ENCODE results near the gene TXNRD3.

TXNRD3 gene
- 1.6 to 12.3 (median 6.0) reads per million in 18 experiments for total RNA-seq

DNA sequence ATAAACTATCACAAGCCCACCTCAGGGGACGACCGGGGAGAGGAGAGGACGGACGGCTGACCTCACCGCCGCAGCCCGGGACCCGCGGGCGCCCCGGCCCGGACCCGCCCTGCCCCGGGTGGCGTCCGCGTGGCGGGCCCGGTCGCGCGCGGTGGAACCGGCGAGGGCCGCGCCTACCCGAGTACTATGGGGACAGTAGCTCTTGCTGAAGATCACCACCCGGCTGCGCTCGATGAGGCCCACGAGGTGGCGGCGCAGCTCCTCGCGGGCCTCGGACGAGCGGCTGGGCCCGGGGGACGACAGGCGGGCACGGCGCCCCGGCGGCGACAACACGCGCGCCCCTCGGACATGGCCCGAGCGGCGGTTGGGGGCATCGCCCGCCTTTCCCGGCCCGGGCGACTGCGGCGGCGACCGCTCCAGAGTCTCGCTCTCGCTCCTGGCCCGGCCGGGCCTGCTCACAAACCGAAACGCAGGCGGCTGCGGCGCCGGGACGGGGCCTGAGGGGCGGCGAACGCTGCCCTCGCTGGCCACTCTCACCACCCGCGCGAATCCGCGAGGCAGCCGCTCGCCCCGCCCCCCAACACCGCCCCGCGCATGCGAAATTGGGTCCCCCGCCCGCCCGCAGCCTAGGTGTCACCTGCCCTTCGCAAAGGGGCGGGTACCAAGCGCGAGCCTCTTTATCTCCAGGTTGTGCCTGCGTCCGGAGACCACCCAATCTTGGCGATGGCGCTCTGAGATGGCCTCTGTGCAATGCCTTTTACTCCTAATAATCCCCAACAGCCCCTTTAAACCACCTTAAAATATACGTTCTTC is at the start of gene TXNRD3:
Gene TXNRD3, minus strand, starts transcription at position 554 of the 813 bp plus-strand sequence.
- peak; percentile 37 to 78 for DNase-seq

DNA sequence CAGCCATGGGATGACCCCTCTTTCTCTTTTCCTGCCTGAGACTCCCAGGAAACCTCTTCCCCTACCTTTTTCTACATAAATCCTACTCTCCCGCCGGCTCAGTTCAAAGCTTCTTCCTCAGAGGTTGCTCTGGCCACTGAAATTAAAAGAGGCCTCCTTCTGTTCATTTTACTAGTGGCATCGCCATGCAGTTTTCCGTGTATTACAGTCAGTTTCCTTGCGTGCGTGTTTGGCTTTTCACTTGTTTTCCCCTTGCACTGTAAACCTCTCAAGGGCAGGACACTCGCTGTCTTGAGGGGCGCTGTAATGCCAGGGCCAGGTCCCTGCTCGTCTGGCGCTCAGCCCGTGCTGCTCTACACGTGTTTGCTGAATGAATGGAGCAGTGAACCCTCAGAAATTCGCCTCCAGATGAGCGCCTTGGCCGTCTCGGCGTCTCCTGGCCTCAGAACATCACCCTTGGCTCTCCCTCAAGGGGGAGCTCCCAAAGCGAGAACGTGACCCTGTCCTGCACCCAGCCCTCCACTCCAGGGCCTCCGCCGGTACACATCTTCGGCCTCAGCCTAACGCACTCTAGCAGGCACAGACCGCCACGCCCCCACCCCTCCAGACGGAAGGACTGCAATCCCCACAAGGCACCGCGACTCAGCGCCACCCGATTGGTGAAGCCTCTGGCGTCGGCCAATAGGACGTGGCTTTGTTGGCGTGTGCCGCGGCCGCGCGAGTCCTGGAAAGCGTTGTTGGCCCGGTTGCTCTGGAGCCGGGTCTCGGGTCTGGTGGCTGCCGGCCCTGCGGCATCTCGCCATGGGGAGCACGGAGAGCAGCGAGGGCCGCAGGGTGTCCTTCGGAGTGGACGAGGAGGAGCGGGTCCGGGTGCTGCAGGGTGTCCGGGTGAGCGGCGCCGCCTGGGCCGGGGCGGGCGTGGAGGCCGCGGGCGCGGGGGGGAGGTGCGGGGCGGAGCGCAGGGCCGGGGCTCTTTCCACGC is 48.9 kb upstream of the TXNRD3 start, which contains the start of gene CHCHD6:
Gene CHCHD6, plus strand, starts transcription at position 729 of the 982 bp plus-strand sequence. Its CDS starts 73 bp downstream, at position 802.
- DNase-seq = peak; percentile 95 to 96

DNA sequence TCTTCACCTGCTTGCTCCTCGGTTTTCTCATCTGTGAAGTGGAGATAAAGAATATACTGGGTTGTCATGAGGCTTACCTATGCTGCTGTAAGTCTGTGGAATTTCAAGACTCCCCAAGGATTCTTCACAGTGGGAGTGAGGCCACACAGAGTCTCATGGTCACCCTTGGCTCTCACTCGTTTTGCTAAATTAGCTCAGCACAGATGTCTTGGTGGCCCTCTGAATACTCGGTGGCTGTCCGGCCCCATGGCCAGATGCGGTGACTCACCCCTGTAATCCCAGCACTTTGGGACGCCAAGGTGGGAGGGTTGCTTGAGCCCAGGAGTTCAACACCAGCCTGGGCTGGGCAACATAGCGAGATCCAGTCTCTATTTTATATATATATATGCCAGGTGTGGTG is 44.1 kb upstream of the TXNRD3 start:
- no peak for DNase-seq

DNA sequence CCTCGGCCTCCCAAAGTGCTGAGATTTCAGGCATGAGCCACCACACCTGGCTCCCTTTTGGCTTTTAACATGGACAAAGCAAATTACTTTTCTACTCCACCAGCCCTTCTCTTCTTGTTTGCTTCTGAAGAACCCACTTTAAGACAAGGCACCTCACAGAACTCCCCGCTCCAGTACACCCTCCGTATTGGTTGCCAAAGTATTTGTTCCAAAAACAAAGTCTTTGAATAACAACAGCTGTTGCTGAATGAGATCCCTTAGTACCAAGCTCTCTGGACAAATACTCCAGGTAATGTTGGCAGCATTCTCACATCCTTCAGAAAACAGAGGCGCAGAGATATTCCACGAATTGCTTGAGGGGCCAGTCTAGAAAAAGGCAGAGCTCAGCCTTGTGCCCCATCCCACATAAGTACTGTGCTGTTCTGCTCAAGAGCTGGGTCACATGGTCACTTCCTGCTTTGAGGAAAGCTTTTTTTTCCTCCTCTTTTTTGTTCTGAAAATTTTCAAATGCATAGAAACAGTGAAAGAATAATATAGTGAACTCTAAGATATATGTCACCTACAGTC is 41.9 kb upstream of the TXNRD3 start:
- DNase-seq = no peak

DNA sequence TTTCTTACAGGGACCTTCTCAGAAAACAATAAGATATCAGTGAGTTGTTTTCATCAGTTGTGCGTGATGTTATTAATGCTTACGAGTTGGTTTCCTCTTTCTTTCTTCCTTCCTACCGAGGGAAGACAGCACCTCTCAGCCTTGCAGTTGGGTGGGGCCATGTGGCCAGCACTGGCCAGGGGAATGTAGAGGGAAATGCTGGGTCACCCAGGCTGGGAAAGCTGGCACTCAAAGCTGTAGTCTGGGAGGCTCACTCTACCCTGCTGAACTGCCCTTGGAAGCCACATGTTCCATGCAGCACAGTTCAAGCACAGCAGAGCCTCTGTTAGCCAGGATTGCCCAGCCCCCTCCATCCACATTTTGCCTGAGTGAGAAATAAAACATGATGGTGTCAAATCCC is 39.0 kb upstream of the TXNRD3 start:
- DNase-seq = no peak

DNA sequence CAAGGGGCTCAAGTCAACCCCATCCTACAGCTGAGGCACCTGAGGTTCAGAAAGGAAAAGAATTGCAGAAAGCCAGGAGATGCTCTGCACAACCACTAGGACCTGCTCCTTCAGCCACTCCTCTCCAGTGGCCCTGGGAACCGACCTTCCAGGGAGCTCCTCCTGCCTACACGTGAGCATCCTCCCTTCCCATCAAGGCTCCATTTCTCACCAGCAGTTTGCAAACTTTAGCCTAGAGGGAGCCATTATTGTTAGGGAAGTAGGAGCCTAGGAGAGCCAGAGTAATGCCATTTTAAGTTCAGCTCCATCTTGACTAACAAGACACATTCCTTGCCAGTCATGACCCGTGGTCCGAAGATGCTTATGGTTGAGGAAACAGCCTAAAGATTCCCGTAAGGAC is 37.9 kb upstream of the TXNRD3 start:
- DNase-seq = no peak

DNA sequence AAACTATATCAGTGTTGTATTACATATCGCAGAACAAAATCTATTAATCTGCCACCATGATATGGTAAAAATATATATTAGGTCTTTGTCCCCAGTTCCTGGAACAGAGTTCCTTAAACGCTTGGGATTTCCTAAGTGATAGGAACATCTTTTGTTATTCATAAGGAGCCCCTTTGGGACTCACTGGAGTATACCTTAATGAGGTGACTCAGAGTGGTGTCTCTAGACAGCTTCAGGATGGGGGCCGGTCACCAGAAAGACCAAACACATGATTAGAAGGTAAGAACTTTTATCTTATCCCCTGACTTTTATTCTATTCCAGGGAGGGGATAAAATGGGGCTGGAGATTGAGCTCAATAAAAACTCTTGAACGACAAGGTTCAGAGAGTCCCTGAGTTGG is 36.8 kb upstream of the TXNRD3 start:
- no peak for DNase-seq

DNA sequence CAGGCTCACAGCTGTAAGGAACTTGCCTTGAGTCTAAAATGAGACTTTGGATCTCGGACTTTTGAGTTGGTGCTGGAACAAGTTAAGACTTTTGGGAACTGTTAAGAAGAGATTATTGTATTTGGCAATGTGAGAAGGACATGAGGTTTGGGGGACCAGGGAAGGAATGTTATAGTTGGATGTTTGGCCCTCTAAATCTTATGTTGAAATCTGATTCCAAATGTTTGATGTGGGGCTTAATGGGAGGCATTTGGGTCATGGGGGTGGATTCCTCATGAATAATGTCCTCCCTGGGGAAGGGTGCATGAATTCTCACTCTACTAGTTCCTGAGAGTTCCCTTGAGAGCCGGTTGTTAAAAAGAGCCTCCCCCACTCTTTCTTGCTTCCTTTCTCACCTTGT is 30.6 kb upstream of the TXNRD3 start:
- no peak for DNase-seq

DNA sequence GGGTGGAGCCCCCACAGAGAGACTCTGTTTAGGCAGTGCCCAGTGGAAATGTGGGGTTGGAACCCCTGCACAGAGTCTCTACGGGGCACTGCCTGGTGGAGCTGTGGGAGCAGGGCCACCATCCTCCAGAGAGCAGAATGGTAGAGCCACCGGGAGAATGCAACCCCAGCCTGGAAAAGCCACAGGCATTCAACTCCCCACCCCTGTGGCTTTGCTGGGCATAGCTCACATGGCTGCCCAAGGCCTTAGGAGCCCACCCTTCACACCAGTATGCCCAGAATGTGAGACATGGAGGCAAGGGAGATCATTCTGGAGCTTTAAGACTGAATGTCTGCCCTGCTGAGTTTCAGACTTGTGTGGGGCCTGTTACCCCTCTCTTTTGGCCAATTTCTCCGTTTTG is 30.1 kb upstream of the TXNRD3 start:
- no peak for DNase-seq

DNA sequence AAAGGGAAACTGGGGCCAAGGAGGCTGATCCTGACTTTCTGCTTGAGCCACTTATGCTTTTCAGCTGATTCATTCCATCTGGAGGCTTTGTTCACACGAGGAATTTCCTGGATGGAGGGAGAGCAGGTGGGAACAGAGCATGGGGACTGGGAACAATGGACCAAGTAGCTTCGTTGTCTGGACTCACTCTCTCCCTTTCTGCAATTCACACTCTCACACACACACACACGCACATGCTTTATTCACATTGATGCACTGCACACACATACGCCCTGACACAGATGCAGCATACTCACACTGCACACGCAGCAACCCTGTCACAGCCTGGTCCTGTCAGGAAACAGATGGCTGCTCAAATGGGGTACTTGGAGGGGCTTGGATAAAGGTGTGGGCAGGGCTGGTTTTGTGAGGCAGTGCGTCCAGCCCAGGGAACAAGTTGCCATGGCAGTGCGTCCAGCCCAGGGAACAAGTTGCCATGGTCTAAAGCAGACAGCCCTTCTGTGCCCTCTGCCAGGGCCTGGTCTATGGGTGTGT is 29.4 kb upstream of the TXNRD3 start:
- DNase-seq = no peak

DNA sequence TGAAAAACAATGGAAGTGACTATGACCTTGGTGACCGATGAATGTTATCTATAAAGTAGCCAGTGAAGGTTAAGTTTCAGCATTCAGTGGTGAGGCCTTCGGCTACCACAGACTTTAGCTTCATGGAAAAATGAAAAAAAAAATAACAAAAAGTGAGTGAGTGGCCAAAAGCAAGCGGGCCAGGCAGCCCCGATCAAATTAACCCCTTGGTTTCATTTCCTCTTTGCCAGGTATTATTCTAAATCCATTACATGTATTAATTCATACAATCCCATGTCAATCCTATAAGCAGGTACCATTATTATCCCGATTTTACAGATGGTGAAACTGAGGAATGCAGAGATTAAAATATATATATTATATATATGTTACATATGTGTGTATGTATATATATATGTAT is 28.1 kb upstream of the TXNRD3 start:
- no peak for DNase-seq

DNA sequence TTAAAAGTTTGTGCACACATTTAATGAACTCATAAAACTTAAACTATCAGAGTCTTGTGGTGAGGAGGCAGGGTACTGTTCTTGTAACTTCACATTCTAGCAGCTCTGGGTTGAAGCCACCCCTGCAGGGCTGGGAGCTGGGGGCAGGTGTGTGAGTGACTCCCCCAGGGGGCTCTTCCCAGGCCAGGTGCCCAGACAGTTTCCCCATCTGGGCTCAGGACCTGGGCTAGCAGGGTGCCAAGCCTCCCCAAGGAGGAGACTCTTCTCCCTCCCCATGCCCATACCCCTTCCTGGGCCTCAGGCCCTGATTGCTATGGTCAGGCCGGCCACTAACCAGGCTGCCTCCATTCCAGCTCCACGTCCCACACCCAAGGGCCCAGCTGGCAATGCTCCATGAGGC is 27.1 kb upstream of the TXNRD3 start:
- no peak for DNase-seq

DNA sequence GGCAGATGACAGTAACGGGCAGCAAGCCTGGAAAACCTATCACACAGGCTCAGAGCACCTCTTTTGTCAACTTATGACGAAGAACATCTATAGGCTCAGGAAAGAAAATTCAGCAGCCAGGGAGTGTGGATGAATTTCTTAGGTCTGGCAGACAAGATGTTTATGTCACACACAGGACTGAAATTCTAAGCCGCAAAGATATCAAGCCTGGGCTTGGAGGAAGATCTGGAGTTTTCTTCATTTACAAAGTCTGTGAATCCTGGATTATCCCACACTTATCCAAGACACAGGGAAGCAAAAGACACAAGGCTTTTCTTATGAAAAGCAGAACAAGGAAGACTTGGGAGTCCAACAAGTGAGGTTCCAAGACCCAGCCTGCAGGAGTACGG is 25.7 kb upstream of the TXNRD3 start:
- DNase-seq = no peak

DNA sequence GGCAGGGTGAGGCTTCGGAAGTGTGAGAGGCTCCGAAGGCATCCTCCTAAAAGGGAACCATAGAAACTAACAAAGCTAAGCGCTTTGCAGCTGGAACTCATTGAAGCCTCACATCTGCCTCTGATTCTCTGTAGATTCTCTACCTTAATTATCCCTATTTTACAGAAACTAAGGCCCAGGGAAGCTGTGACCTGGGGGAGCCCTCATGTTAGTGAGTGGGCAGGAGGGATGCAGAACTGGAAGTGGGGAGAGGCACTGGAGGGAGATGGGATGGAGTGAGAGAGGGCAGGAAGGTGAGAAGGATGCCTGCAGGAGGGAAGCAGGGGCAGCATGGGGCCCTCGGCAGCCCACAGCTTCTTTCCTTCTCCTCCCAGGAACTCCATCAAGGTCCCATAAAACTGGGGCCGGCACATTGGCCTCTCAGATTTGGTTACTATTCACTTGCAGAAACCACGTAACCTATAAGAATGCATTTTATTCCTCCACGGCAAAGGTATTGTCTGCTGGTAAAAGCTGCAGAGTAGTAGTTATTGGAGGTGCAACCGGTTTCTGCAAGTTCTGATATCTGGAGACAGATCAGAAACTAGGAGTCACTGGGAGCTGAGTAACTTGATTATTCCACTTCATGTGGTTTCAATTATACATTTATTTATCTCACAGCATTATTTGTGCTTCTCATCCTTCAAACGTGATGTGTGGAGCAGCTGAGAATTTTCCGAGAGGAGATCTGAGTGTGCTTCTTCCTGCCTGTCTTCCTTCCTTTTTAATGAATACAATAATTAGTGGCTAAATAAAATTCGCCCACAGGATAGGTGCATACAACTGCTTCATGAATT is 25.1 kb upstream of the TXNRD3 start:
- no peak for DNase-seq

DNA sequence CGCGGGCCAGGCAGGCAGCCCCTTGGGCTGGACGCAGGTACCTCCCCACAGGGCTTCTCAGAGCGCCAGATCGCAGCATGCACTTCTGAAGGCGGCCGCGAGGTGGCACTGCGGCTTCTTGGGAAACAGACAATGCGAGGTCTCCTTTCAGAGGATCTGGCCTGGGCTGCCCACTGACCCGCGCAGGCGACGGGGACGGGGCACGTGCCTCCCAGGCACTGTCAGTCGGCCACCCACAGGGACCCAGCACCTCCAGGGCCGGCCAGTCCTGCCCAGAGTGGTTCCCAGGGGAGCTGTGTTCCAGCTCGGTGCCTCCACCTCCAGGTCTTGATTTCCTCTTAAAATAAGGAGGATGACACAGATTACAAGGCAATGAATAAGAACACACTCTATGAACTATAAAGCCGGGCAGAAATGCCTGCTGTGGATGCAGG is 24.4 kb upstream of the TXNRD3 start:
- peak; percentile 76 to 82 for DNase-seq

DNA sequence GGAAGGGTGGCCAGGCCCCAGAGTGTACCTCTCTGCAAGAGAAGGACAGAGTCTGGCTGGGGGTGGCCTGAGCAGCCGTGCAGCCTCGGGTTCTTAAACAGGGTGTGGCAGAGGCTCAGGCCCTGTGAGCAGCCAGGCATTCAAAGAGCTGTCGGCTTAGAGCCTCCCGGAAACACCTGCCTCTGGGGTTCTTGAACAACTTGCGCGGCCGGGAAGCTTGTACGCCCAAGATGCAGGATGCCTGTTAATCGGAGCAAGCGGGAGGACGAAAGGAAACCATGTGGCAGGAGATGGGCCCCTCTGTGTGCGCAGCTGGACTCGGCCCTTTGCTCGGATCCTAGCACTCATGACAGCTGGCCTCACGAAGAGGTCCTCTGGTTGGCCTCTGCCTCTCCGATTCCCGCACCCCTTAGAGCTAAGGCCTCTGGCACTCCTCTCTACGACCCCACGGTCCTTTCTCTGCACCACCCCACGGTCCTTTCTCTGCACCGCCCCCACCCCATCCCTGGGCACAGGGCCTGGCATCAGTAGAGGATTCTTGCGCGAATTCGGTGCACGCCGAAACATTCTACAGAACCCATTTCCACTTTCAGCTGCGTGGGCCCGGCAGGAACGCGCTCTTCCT is 23.9 kb upstream of the TXNRD3 start:
- no peak for DNase-seq

DNA sequence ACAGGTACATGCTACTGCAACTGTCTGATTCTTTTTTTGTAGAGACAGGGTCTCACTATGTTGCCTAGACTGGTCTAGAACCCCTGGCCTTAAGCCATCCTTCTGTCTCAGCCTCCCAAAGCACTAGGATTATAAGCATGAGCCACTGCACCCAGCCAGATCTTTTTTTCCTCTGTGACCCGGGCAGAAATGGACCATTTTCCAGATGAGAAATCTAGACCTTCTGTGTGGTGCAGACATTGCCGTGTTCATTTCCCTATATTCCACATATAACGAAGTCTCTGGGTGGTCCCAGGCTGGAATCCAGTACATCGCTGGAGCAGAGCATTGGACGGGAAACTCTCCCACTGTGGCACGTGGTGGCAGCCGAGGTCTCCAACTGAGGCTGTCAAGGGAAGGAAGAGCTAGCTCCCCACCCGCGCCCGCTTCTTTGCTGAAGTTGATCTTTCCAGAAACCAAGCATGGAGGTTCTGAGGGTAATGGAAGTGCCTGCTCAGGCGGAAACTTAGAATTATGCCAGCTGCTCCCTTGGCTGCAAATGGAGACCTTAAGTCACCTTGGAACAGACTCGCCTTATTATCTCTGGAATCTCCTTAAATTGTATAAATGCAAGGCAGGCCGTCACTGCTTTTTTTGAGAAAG is 23.1 kb upstream of the TXNRD3 start:
- DNase-seq = no peak

DNA sequence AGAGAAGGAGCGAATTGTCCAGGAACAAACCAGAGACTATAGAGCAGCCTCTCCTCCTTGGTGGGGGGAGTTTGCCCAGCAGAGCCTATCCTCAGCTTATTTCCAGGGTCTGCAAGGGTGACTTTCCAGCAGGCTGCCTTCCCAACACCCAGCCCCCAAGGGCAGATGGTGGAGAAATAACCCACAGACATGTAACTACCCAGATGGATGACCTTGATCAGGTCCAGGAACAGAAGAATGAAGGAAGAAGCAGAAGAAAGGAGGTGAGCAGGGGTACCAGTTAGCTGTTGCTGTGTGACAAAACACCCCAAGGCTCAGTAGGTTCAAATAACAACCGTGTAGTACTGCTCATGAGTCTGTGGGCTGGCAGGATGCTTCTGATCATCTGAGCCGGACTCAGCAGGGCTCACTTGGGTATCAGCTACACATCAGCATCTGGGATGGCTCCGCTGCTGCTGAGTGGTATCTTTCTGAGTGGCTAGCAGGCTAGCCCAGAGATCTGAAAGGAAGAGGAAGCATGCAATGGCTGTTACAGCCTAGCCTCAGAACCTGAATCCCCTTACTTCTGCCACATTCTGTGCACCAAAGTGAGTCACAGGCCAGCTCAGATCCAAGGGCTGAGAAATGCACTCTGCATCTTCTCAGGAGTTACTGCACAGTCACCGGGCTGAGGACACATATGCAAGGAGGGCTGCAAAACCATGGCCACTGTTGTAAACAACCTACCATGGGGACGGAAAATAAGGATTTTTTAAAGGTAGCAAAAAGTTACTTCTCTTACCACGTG is 22.2 kb upstream of the TXNRD3 start:
- DNase-seq = no peak

DNA sequence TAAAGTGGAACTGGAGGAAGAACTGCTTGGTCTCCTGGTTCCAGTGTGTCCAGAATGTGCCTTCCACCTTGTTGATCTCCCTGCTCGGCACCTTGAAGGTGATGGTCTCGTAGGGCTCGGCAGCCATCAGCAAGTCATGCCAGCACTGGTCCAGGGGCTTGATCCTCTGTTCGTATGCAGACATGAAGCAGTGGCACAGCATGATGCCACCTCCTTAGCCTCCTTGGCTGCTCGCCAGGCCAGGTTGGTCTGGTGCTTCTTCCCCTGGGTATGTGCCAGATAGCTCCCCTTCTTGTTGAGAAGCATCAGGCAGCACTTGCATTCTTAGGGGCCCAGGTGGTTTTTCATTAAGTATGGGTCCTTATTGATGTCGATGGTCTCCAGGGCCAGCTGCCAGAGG is 17.8 kb upstream of the TXNRD3 start:
- no peak for DNase-seq

DNA sequence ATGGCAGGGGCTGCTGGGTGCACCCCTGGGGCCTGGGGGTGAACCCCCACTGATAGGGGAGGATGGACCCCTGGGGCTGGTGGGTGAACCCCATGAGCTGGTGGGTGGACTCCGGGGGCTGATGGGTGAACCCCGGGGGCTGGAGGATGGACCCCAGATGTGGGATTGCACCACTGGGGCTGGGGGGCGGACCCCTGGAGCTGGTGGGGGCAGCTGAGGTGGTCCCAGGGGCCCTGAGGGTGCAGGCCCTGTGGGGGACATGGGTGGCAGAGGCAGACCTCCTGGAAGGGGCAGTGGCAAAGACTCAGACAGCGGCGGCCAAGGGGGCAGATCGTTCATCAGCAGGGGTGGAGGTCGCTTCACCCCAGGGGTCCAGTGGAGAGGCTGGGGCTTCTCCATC is 17.4 kb upstream of the TXNRD3 start:
- DNase-seq = no peak
